Epithelial cell of umbilical artery (primary cell): ENCODE measurements around the gene KRTAP20-4. TPM values are rescaled to one million over a fixed set of nuclear protein-coding genes. Genes with fewer than 3 reads are reported as not detected.

Experiments
- total RNA-seq: library from RNA; depleted of rRNA; stranded (reverse); fragments of >200 nt; gene quantifications from 2 replicates; pipeline ENCODE4 v1.2.3, GENCODE V29; 2014

The KRTAP20-4 gene
- not detected in 2 replicates for total RNA-seq

GRCh38 chr21:30620522-30620921 is at the start of gene KRTAP20-4:
KRTAP20-4 (plus strand) TSS chr21:30620627.

GRCh38 chr21:30590297-30590696 is 30.1 kb upstream of the KRTAP20-4 start, which contains the start of gene KRTAP22-2:
KRTAP22-2 (minus strand) TSS chr21:30590397.

GRCh38 chr21:30592140-30592539 is 28.3 kb upstream of the KRTAP20-4 start, which contains the start of gene KRTAP6-3:
KRTAP6-3 (plus strand) TSS chr21:30592440; CDS start chr21:30592446, 6 bp downstream.

GRCh38 chr21:30598802-30599201 is 21.6 kb upstream of the KRTAP20-4 start, which contains the start of gene KRTAP6-2:
KRTAP6-2 (minus strand) TSS chr21:30598902; CDS start chr21:30598874, 28 bp downstream.

GRCh38 chr21:30600787-30601186 is 19.6 kb upstream of the KRTAP20-4 start, which contains the start of gene KRTAP22-1:
KRTAP22-1 (plus strand) TSS chr21:30601087.

GRCh38 chr21:30613836-30614235 is 6.6 kb upstream of the KRTAP20-4 start, which contains the start of gene KRTAP6-1:
KRTAP6-1 (minus strand) TSS chr21:30613930; CDS start chr21:30613904, 26 bp downstream.

GRCh38 chr21:30616125-30616524 is 4.3 kb upstream of the KRTAP20-4 start, which contains the start of gene KRTAP20-1:
KRTAP20-1 (plus strand) TSS chr21:30616425; CDS start chr21:30616455, 30 bp downstream.

GRCh38 chr21:30634906-30635305 is 14.5 kb downstream of the KRTAP20-4 start, which contains the start of gene KRTAP20-2:
KRTAP20-2 (plus strand) TSS chr21:30635206; CDS start chr21:30635264, 58 bp downstream.

GRCh38 chr21:30642564-30642963 is 22.1 kb downstream of the KRTAP20-4 start, which contains the start of gene KRTAP20-3:
KRTAP20-3 (plus strand) TSS chr21:30642864.

Other genes starting within 250 kb of the KRTAP20-4 start
- not detected in 2 replicates for gene KRTAP13-2, start 248.4 kb upstream of the KRTAP20-4 start, total RNA-seq
- gene KRTAP13-1, start 224.6 kb upstream of the KRTAP20-4 start, total RNA-seq, result not detected in 2 replicates
- not detected in 2 replicates for gene KRTAP13-3, start 194.7 kb upstream of the KRTAP20-4 start, total RNA-seq
- not detected in 2 replicates for gene KRTAP13-4, start 190.4 kb upstream of the KRTAP20-4 start, total RNA-seq
- gene KRTAP15-1, start 180.4 kb upstream of the KRTAP20-4 start, total RNA-seq, result not detected in 2 replicates
- gene KRTAP19-1, start 140.3 kb upstream of the KRTAP20-4 start, total RNA-seq, result not detected in 2 replicates
- not detected in 2 replicates for gene KRTAP19-2, start 133.2 kb upstream of the KRTAP20-4 start, total RNA-seq
- not detected in 2 replicates for gene KRTAP19-3, start 128.6 kb upstream of the KRTAP20-4 start, total RNA-seq
- not detected in 2 replicates for gene KRTAP19-4, start 123.5 kb upstream of the KRTAP20-4 start, total RNA-seq
- not detected in 2 replicates for gene KRTAP19-5, start 118.5 kb upstream of the KRTAP20-4 start, total RNA-seq
- gene KRTAP19-6, start 78.8 kb upstream of the KRTAP20-4 start, total RNA-seq, result not detected in 2 replicates
- gene KRTAP19-7, start 59.3 kb upstream of the KRTAP20-4 start, total RNA-seq, result not detected in 2 replicates
- not detected in 2 replicates for gene KRTAP22-2, start 30.2 kb upstream of the KRTAP20-4 start, total RNA-seq
- not detected in 2 replicates for gene KRTAP6-3, start 28.2 kb upstream of the KRTAP20-4 start, total RNA-seq
- gene KRTAP6-2, start 21.7 kb upstream of the KRTAP20-4 start, total RNA-seq, result not detected in 2 replicates
- not detected in 2 replicates for gene KRTAP22-1, start 19.5 kb upstream of the KRTAP20-4 start, total RNA-seq
- not detected in 2 replicates for gene KRTAP6-1, start 6.7 kb upstream of the KRTAP20-4 start, total RNA-seq
- gene KRTAP20-1, start 4.2 kb upstream of the KRTAP20-4 start, total RNA-seq, result not detected in 2 replicates
- gene KRTAP20-2, start 14.6 kb downstream of the KRTAP20-4 start, total RNA-seq, result not detected in 2 replicates
- gene KRTAP20-3, start 22.2 kb downstream of the KRTAP20-4 start, total RNA-seq, result not detected in 2 replicates
- not detected in 2 replicates for gene KRTAP21-3, start 98.2 kb downstream of the KRTAP20-4 start, total RNA-seq
- not detected in 2 replicates for gene KRTAP21-2, start 126.6 kb downstream of the KRTAP20-4 start, total RNA-seq
- gene KRTAP21-1, start 134.8 kb downstream of the KRTAP20-4 start, total RNA-seq, result not detected in 2 replicates
- not detected in 2 replicates for gene KRTAP8-1, start 192.6 kb downstream of the KRTAP20-4 start, total RNA-seq
- gene KRTAP7-1, start 209.1 kb downstream of the KRTAP20-4 start, total RNA-seq, result not detected in 2 replicates